Measurements from ENCODE around the gene BCAR1. TPM values are rescaled to one million over a fixed set of nuclear protein-coding genes. Genes with fewer than 3 reads are reported as not detected.

BCAR1 gene
- total RNA-seq, 4 donors from 2014 or later = 14.1 to 34.1 (median 16.1) TPM

GRCh38 chr16:75202069-75202590 lies 49.3 kb downstream of the BCAR1 start:
- no peak for TF ChIP-seq CTCF (IDR thresholded peaks at IDR 0.05; ENCODE audit: low read depth)

GRCh38 chr16:75198135-75198600 lies 53.3 kb downstream of the BCAR1 start:
- no peak for TF ChIP-seq CTCF (IDR thresholded peaks at IDR 0.05; ENCODE audit: low read depth)

- TF ChIP-seq CTCF (IDR thresholded peaks at IDR 0.05; ENCODE audit: low read depth) = no peak
These were observed 53.8 kb downstream of the BCAR1 start for GRCh38 chr16:75197522-75198134.

GRCh38 chr16:75196836-75197235 lies 54.6 kb downstream of the BCAR1 start:
- no peak for TF ChIP-seq CTCF (IDR thresholded peaks at IDR 0.05; ENCODE audit: low read depth)

GRCh38 chr16:75195811-75196790 lies 55.3 kb downstream of the BCAR1 start:
- no peak for TF ChIP-seq CTCF (IDR thresholded peaks at IDR 0.05; ENCODE audit: low read depth)

GRCh38 chr16:75193730-75194444 lies 57.5 kb downstream of the BCAR1 start:
- no peak for TF ChIP-seq CTCF (IDR thresholded peaks at IDR 0.05; ENCODE audit: low read depth)
